Small intestine (tissue), 7 donors: ENCODE measurements around the gene CLEC4A. TPM values are rescaled to one million over a fixed set of nuclear protein-coding genes. Genes with fewer than 3 reads are reported as not detected.
"Not testable (repeated sequence)": the region's sequence is repeated elsewhere in the genome, so short reads cannot be mapped to it uniquely, and the experiment has no call there.

Source experiments
- DNase-seq, 2 donors: peaks; one replicate each; pipeline versions ENCODE4 v3.0.0 to v3.0.0-alpha.2; 2013
- FAIRE-seq: peaks from 2 replicates; lab custom pipeline; 2012; peaks lifted over from hg19 to GRCh38; lab: Jason Lieb, UNC
- H3K27ac ChIP-seq, 3 donors: one replicate each; pipeline ENCODE4 v1.5.1; 2013; ENCODE audit warnings: low read length in 2 of 3, mild to moderate bottlenecking in 2 of 3, control low read depth in 1 of 3, inconsistent platforms in 1 of 3, low read depth in 1 of 3, moderate library complexity in 1 of 3
- H3K27me3 ChIP-seq, 3 donors: one replicate each; pipeline ENCODE4 v1.6.1; 2013; ENCODE audit warnings: low read length in 3 of 3, inconsistent platforms in 1 of 3; ENCODE audit not compliant: control insufficient read depth in 3 of 3, insufficient read depth in 3 of 3
- H3K36me3 ChIP-seq, 3 donors: one replicate each; pipeline ENCODE4 v1.6.1; 2013; ENCODE audit warnings: low read length in 3 of 3, inconsistent platforms in 1 of 3, low read depth in 1 of 3, mild to moderate bottlenecking in 1 of 3, moderate library complexity in 1 of 3; ENCODE audit not compliant: control insufficient read depth in 3 of 3, insufficient read depth in 2 of 3
- H3K4me1 ChIP-seq, 3 donors: one replicate each; pipeline ENCODE4 v1.6.1; 2013; ENCODE audit warnings: low read length in 2 of 3, inconsistent platforms in 1 of 3, low read depth in 1 of 3, mild to moderate bottlenecking in 1 of 3, moderate library complexity in 1 of 3; ENCODE audit not compliant: control insufficient read depth in 3 of 3, insufficient read depth in 2 of 3
- H3K4me3 ChIP-seq, 3 donors: one replicate each; pipeline ENCODE4 v1.5.1; 2013; ENCODE audit warnings: low read length in 3 of 3, control low read depth in 1 of 3, inconsistent platforms in 1 of 3, low read depth in 1 of 3, mild to moderate bottlenecking in 1 of 3, moderate library complexity in 1 of 3
- H3K9me3 ChIP-seq, 2 donors: one replicate each; pipeline ENCODE4 v1.6.1; 2013; ENCODE audit warnings: low read depth in 1 of 2, low read length in 1 of 2; ENCODE audit not compliant: control insufficient read depth in 2 of 2, insufficient read depth in 1 of 2
- WGBS, 3 donors: extraction: QIAGEN DNeasy Blood & Tissue Kit; methylation state at CpG; one replicate each; pipeline ENCODE4 v1.1.7; 2013; 5-methylcytosine and 5-hydroxymethylcytosine counted together
- polyA plus RNA-seq, 4 donors: library from polyadenylated mRNA; stranded (reverse) in 3 of 4; unstranded in 1 of 4; fragments of 200-250 nt in 3 of 4; fragments of 120-200 nt in 1 of 4; gene quantifications; one replicate each; pipeline versions ENCODE4 v1.2.1 to v1.2.3, GENCODE V29; 2013
- donor health status: healthy with polysubstance abuse.
- donor health status: control.
- donor health status: control.
- donor health status: Bipolar disorder and iron deficiency.
- donor health status: healthy.

Gene CLEC4A
- polyA plus RNA-seq, 4 donors: 0.79 to 7.6 (median 5.2) TPM

DNA sequence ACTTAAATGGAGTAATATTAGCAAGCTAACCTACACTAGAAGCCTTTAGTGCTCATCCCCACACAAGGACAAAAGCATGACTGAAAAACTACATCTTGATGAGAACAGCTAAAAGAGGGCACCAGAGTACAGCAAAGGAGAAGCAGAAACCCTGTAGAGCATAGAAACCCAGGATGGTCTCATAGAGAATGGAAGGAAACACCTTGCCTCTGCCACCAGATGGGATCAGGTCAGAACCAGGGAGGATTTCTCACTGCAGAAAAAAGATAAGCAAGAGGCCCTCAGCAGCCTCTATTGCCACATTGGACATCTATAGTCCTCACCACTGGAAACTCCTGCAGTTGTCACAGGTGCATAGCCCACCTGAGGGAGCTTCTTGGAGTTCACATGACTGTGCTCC is 19.8 kb downstream of the CLEC4A start:
- peaks cover 0 to 2% (median 0%) of the 10 kb centered on the region in 3 donors for H3K36me3 ChIP-seq
- no peak overlapping the region for H3K27ac ChIP-seq
- H3K4me3 ChIP-seq: no peak overlapping the region
- H3K27me3 ChIP-seq: peaks cover 0 to 2% (median 0%) of the 10 kb centered on the region in 3 donors
- FAIRE-seq (no peak), DNase-seq (no peak)
- H3K9me3 ChIP-seq: peaks cover 0 to 9% of the 10 kb centered on the region in 2 donors
- H3K4me1 ChIP-seq: no peaks in the 10 kb centered on the region

DNA sequence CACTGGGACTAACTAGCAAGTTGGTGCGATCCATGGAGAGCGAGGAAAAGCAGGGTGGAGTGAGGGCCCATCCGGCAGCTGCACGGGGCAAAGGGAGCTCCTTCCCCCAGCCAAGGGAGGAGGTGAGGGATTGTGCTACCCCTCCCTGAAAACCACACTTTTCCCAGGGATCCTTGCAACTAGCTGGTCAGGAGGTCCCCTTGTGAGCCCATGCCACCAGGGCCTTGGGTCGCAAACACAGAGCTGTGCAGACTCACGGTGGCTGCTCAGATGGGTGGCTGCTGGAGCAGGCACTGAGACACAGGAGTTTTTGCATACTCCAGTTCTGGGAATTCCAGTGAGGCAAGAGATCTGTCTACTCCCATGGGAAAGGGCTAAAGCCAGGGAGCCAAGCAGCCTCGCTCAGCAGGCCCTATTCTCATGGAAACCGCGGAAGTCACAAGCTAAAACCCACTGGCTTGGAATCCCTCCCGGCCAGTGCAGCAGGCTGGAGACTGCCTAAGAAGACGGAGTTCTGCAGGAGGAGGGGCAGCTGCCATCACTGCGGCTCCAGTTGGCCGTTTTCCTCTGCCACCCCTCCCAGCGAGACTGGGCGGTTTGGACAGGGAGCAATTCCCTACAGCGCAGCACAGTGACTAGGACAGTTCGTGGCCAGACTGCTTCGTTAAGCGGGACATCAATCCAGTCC is 22.5 kb downstream of the CLEC4A start:
- DNase-seq: peak in 1 of 2 donors; percentile 6

GRCh38 chr12:8146442-8146771 is 23.0 kb downstream of the CLEC4A start:
- WGBS, 3 donors: 54 to 67% (median 65%) methylated on average over 4 of the region's 4 CpGs
- H3K4me3 ChIP-seq: no peak overlapping the region

More for the DNA sequence above, 22.5 kb downstream of the CLEC4A start:
- FAIRE-seq: no peak
- H3K4me1 ChIP-seq: no peaks in the 10 kb centered on the region
- no peak overlapping the region for H3K4me3 ChIP-seq
- WGBS, 3 donors: 56 to 66% (median 64%) methylated on average over 19 of the region's 19 CpGs
- peaks cover 0 to 2% (median 0%) of the 10 kb centered on the region in 3 donors for H3K36me3 ChIP-seq
- H3K27ac ChIP-seq: no peak overlapping the region
- H3K9me3 ChIP-seq: peaks cover 0 to 8% of the 10 kb centered on the region in 2 donors
- peaks cover 0 to 2% (median 0%) of the 10 kb centered on the region in 3 donors for H3K27me3 ChIP-seq

GRCh38 chr12:8154526-8154925 is 31.1 kb downstream of the CLEC4A start:
- H3K27ac ChIP-seq: no peak overlapping the region
- no peaks in the 10 kb centered on the region for H3K4me1 ChIP-seq
- no peak for DNase-seq
- H3K9me3 ChIP-seq: no peaks in the 10 kb centered on the region
- H3K27me3 ChIP-seq: no peaks in the 10 kb centered on the region
- H3K36me3 ChIP-seq: no peaks in the 10 kb centered on the region
- no peak overlapping the region for H3K4me3 ChIP-seq
- no peak for FAIRE-seq

More at GRCh38 chr12:8146442-8146771, 23.0 kb downstream of the CLEC4A start:
- Histone ChIP-seq H3K4me1 (no peaks in the 10 kb centered on the region), H3K27me3 (peaks cover 0 to 2% (median 0%) of the 10 kb centered on the region in 3 donors), H3K9me3 (peaks cover 0 to 6% of the 10 kb centered on the region in 2 donors), H3K27ac (no peak overlapping the region), H3K36me3 (peaks cover 0 to 2% (median 0%) of the 10 kb centered on the region in 3 donors)
- FAIRE-seq: no peak
- no peak for DNase-seq

DNA sequence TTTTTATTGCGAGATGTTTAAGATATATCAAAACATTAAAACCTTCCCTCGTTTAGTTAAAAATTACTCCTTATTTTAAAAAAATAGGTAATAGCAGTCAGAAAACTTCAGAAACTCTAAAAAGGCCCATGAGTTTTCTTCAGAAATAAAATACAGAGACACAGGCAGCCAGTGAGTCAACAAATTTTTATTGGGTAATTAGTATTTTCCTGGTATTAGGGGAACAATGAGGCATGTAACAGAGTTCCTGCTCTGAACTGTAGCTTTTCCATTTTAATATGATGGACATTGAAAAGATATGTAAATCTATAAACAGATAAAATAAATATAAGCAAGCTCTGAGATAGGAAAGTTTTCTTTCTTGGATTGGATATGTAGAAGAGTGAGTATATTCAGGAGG is 33.0 kb downstream of the CLEC4A start:
- H3K9me3 ChIP-seq: no peaks in the 10 kb centered on the region
- no peaks in the 10 kb centered on the region for H3K27me3 ChIP-seq
- FAIRE-seq: no peak
- H3K36me3 ChIP-seq: no peaks in the 10 kb centered on the region
- no peak for DNase-seq
- H3K4me1 ChIP-seq: no peaks in the 10 kb centered on the region
- H3K4me3 ChIP-seq: no peak overlapping the region
- H3K27ac ChIP-seq: no peak overlapping the region
- 82 to 92% (median 92%) methylated on average over 2 of the region's 2 CpGs for WGBS, 3 donors

DNA sequence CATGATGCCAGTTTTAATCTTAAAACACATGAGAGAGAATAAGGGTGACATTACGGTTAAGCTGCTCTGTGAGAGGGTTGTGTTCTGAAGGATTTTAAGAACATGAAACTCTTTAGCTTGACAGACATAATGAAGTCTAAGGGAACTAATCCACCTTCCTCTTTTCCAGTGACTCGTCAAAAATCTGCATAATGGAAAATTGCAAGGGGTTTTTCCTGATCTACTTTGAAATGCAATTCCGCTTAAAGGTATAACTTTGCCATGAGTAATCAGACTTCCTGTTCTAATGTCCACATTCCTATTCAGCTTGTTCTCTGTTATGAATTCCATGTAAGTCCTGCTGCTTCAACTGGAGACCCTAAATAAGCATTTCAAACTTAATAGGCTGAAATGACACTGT is 33.4 kb downstream of the CLEC4A start, which contains the start of gene ZNF705A:
ZNF705A (plus strand) TSS at position 171 of the 400 bp plus-strand sequence. CDS start 15,611 bp downstream, outside the sequence.
- no peak for FAIRE-seq
- no peaks in the 10 kb centered on the region for H3K9me3 ChIP-seq
- H3K27ac ChIP-seq: no peak within 1 kb of the TSS
- 59 to 79% (median 68%) methylated on average over 3 of the region's 3 CpGs for WGBS, 3 donors
- H3K4me3 ChIP-seq: no peak within 1 kb of the TSS
- H3K27me3 ChIP-seq: no peaks in the 10 kb centered on the region
- no peaks in the 10 kb centered on the region for H3K4me1 ChIP-seq
- DNase-seq: no peak
- H3K36me3 ChIP-seq: no peaks in the 10 kb centered on the region

GRCh38 chr12:8157484-8158198 is 34.2 kb downstream of the CLEC4A start:
- Histone ChIP-seq H3K4me3 (no peak overlapping the region), H3K9me3 (no peaks in the 10 kb centered on the region), H3K4me1 (no peaks in the 10 kb centered on the region), H3K27me3 (no peaks in the 10 kb centered on the region), H3K36me3 (no peaks in the 10 kb centered on the region), H3K27ac (no peak overlapping the region)
- no peak for DNase-seq
- FAIRE-seq: no peak

DNA sequence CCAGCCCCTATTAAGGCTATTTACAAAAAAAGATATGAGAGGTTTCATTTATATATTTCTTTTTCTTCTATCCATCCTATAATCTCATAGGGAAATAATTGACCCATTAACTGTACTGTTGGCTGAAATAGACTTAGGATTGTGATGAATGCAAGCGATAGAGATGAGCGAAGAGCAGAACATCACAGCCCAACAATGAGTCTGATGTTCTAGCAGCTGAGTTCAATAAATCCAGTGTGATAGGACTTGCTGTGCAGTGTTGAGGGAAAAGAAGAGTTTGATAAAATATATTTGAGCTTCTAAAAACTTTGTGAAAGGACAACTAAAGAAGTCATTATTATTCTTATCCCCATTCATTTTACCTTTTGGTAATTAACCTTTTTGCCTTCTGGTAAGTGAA is 49.5 kb downstream of the CLEC4A start:
- not testable (repeated sequence) for H3K27ac ChIP-seq, H3K27me3 ChIP-seq, H3K36me3 ChIP-seq, FAIRE-seq, H3K9me3 ChIP-seq, H3K4me1 ChIP-seq, DNase-seq, H3K4me3 ChIP-seq
- 79 to 96% (median 90%) methylated on average over 2 of the region's 2 CpGs for WGBS, 3 donors
